HS-5 (cell line): Measurements from ENCODE around the gene CYB561.

Experiments used
- DNase-seq: peaks from one replicate; pipeline ENCODE4 v3.0.0-alpha.2; 2012; ENCODE audit warnings: low read depth

Gene CYB561, protein sequence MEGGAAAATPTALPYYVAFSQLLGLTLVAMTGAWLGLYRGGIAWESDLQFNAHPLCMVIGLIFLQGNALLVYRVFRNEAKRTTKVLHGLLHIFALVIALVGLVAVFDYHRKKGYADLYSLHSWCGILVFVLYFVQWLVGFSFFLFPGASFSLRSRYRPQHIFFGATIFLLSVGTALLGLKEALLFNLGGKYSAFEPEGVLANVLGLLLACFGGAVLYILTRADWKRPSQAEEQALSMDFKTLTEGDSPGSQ

DNA sequence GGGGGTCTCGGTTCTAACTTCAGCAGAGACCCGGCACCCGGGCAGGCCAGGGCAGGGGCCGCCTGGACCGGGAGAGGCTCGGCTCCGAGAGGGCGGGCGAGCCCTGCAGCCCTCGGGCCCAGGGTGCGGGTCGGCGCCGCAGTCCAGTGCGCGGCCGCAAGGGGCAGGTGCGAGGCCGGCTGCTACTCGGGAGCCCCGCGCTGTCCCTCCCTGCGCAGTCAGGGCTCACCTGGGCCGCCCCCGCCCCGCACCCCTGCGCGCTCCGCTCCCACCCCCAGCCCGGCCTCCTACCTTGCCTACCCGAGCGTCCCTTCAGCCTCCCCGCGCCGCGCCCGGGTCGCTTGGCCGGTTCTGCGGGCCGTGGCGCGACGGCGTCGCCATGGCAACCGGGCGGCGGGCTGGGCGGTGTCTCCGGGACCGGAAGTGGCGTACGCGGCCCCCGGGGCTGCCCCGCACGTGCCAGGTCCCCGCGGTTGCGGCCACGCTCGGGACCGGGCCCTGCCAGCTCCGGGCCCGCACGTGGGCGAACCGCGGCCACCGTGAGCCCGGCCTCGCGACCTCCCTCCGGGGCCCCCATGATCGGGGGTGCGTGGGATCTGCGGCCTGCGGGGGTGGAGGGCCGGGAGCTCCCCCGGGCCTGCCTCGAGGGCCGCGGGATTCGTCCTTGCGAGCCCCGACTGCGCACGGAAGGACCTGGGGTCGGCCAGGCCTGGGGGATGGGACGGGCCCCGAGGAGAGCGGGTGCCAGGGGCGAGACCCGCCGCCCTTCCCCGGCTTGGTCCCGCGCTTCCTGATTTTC, at the start of gene CYB561:
Gene CYB561, minus strand, starts transcription at position 353 of the 799 bp plus-strand sequence. CDS start 8,759 bp downstream, outside the sequence.
- no peak for DNase-seq

DNA sequence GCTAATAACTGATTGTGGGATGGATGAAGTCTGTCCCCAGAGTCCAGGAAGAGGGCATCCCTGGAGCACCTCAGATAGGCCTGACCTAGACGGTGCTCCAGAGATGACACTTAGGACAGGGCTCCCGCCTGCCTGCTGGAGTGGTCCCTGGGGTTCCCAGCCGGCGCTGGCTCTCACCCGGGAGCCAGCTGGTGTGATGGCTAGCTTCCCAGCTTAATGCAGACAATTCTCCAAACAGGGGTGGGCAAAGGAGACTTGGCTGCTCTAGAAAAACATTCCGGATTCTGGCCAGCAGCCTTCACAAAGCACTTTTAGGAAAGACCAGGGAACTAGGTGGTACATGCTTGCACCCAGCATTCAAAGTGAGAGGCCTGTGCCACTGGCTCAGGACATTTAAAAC, 49.4 kb upstream of the CYB561 start:
- DNase-seq: no peak

GRCh38 chr17:63494300-63494928, 48.3 kb upstream of the CYB561 start:
- no peak for DNase-seq

GRCh38 chr17:63493411-63493810, 47.3 kb upstream of the CYB561 start:
- DNase-seq: no peak

GRCh38 chr17:63492940-63493339, 46.8 kb upstream of the CYB561 start:
- DNase-seq: no peak

DNA sequence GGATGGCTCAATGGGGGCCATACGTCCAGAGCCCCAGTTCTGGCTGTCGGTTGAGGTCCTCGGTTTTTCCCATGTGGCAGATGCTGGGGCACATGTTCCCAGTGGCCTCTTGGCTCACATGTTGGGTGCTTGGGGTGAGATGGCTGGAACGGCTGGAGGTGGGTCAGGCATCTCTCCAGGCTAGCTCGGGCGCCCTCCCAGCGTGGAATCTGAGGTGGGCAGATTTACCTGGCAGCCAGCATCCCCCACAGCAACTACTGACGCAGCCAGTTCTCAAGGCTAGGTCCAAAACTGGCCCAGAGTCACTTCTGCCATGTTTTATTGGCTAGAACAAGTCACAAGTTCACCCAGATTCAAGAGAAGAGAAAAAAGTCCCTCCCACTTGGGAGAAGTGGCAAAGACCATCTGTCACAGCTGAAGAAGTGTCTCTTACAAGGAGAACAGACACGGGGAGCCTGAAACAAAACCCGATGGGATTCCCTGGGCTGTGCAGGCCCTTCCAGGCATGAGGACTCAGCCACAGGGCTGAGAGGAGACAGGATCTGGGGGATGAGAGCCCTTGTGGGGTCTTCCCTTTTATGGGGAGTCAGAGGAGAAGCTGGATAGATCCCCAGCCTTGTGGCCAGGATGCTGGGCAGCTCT, 46.0 kb upstream of the CYB561 start:
- DNase-seq: no peak

GRCh38 chr17:63491413-63491812, 45.3 kb upstream of the CYB561 start:
- DNase-seq: no peak

GRCh38 chr17:63490858-63491400, 44.8 kb upstream of the CYB561 start:
- DNase-seq: no peak

DNA sequence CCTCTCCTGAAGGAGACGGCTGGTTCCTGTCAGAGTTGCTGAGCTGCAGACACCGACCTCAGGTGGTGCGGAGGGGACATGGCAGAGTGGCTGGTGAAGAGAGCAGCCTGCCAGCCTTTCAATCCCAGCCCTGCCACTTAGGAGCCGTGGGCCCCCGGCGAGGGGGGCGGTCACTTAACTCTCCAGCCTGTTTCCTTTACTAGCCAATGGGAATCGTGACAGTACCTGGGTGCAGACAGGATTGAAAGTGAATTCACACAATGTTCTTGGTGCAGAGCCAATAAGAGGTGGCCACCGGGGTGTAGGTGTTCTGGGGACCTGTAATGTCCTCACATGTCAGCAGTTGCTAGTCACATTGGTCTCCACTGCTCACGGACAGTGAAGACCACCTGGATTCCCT, 44.2 kb upstream of the CYB561 start:
- no peak for DNase-seq

DNA sequence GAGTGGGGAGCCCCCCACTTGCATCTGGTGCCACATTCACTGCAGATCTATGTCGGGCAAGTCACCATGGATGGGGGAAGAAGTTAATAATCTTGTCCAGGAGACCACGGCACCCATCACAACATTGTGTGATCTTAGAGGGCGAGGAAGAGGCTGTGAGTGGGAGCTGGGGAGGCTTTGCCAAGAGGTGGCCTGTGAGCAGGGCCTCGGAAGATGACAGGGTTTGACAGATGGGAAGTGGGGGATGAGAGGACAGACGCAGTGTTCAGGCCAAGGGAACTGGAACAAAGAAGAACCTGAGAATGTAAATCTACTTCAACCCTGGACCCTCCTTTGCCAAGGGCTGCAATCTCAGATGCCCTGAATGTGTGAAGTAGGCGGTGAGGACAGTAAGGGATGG, 43.2 kb upstream of the CYB561 start:
- DNase-seq: no peak

GRCh38 chr17:63488851-63489250, 42.7 kb upstream of the CYB561 start:
- DNase-seq: no peak

DNA sequence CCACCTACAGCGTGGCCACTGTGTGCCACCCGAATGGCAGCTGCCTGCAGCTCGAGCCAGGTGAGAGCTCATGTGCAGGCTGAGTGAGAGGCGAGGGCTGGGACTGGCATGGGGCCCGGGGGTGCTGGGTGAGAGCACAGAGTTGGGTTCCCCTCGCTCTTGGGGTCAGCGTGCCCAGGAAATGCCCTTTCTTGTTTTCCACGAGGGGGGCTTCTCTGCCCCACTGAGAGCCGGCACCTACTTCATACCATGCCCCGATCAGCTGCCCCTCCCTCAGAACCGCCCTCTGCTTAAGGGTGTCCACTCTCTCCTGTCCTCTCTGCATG, 40.9 kb upstream of the CYB561 start:
- no peak for DNase-seq

DNA sequence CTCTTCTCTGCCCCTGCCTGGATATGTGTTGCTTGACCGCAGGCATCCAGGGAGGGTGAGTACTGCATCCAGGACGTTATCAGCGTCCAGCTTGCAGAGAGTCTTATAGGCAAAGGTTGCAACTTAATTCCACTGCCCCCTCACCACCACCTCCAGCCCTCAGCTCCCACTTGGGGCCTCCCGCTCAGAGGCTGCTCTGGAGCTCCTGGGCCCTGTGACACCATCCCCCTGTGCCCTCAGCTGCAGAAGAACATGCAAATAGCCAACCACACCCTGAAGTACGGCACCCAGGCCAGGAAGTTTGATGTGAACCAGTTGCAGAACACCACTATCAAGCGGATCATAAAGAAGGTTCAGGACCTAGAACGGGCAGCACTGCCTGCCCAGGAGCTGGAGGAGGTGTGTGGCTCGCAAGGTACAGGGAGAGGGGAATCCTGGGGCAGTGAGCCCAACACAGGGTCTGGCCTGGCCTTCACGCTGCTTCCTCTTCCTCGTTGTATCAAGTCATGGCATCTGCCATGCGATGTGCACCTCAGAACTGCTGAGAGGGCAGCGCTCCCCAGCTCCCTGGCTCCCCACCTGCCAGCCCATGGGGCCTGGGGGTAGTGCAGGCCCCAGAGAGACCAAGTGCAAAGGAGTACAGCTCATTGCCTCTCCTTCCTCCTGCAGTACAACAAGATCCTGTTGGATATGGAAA, 40.4 kb upstream of the CYB561 start:
- no peak for DNase-seq

DNA sequence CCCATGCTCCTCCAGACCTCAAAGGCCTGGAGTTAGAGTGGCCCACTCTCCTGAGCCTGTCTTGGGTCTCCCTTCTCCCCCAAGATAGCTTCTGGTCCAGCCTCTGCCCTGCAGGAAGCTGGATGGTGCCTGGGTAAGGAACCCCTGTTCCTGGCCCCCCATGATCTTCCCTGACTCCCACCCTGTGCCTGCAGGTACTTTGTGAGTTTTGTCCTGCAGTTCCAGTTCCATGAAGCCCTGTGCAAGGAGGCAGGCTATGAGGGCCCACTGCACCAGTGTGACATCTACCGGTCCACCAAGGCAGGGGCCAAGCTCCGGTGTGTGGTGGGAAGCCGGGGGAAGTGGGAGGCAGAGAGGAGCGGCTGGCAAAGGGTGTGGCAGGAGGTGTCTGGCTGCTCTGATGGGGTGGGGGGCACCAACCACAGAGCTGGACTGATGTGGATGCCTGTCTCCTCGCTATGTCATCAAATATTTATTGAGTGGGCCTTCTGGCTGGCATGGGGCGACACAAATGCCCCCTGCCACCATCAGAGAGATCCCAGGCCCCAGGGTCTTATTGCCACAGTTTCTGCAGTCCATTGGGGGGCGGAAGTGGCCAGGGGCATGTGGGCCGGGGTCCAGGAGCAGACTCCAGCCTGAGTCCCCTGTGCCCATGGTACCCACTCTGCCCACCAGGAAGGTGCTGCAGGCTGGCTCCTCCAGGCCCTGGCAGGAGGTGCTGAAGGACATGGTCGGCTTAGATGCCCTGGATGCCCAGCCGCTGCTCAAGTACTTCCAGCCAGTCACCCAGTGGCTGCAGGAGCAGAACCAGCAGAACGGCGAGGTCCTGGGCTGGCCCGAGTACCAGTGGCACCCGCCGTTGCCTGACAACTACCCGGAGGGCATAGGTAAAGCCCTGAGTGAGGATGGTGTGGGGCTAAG, 37.8 kb upstream of the CYB561 start:
- no peak for DNase-seq

DNA sequence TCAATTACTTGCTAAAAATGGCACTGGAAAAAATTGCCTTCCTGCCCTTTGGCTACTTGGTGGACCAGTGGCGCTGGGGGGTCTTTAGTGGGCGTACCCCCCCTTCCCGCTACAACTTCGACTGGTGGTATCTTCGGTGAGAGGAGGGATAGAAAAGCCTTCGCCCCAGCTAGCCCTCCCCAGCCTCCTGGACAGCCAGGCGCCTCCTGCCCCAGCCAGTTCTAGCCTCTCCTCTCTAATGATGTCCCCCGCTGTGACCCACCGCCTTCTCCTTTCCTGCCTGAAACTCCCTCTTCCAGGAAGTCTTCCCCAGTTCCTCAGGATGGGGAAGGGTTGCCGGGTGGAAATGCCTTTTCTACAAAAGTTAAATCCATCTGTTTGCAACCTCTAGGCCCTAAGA, 36.9 kb upstream of the CYB561 start:
- no peak for DNase-seq

- DNase-seq: no peak
Measured at GRCh38 chr17:63482509-63482908, 36.4 kb upstream of the CYB561 start.

- no peak for DNase-seq
Measured at GRCh38 chr17:63481488-63481870, 35.4 kb upstream of the CYB561 start.

GRCh38 chr17:63480826-63481487, 34.9 kb upstream of the CYB561 start:
- DNase-seq: no peak

- DNase-seq: no peak
Measured at GRCh38 chr17:63480192-63480784, 34.2 kb upstream of the CYB561 start.
